Stomach (tissue), 9 donors: ENCODE measurements around the gene IFNA13. TPM values are rescaled to one million over a fixed set of nuclear protein-coding genes. Genes with fewer than 3 reads are reported as not detected.

Experiments
- DNase-seq, 2 donors: peaks; one replicate each; pipeline versions ENCODE4 v3.0.0 to v3.0.0-alpha.2; 2013 to 2019
- H3K27ac ChIP-seq, 5 donors: fragments of 200-600 bp in 4 of 5; sonication (generic) in 4 of 5; one replicate each; pipeline ENCODE4 v1.5.1; 2013 to 2019; ENCODE audit warnings: mild to moderate bottlenecking in 1 of 5, moderate library complexity in 1 of 5
- H3K27me3 ChIP-seq, 3 donors: fragments of 200-600 bp; sonication (generic); one replicate each; pipeline ENCODE4 v1.5.1; 2017 to 2019; ENCODE audit warnings: mixed run types in 1 of 3
- H3K36me3 ChIP-seq, 4 donors: fragments of 200-600 bp; sonication (generic); 1 replicate in 3 of 4; 2 replicates in 1 of 4; pipeline ENCODE4 v1.5.1; 2016 to 2019
- H3K4me1 ChIP-seq, 4 donors: fragments of 200-600 bp; sonication (generic); one replicate each; pipeline ENCODE4 v1.5.1; 2016 to 2019
- H3K4me3 ChIP-seq, 4 donors: fragments of 200-600 bp; sonication (generic) in 3 of 4; one replicate each; pipeline ENCODE4 v1.5.1; 2016 to 2019; ENCODE audit warnings: mild to moderate bottlenecking in 1 of 4
- H3K9me3 ChIP-seq, 4 donors: fragments of 200-600 bp; sonication (generic); one replicate each; pipeline ENCODE4 v1.5.1; 2016 to 2019
- CTCF ChIP-seq, 7 experiments: fragments of 450-650 bp in 4 of 7; fragments of 200-600 bp in 3 of 7; sonication (generic) in 3 of 7; IDR thresholded peaks; one replicate each; pipeline ENCODE4 v1.5.1; 2016 to 2019; ENCODE audit warnings: antibody characterized with exemption in 7 of 7, control low read depth in 2 of 7, mild to moderate bottlenecking in 1 of 7
- EP300 ChIP-seq: sonication (generic); formaldehyde crosslinking; IDR thresholded peaks from one replicate; pipeline ENCODE4 v1.6.1; 2017; ENCODE audit warnings: antibody characterized with exemption
- POLR2A ChIP-seq, 4 donors: fragments of 450-650 bp; IDR thresholded peaks; one replicate each; pipeline ENCODE4 v1.6.1; 2016; ENCODE audit warnings: antibody characterized with exemption in 4 of 4, control low read depth in 2 of 4, mild to moderate bottlenecking in 1 of 4, moderate library complexity in 1 of 4
- POLR2AphosphoS5 ChIP-seq, 3 donors: sonication (generic); formaldehyde crosslinking; IDR thresholded peaks; one replicate each; pipeline ENCODE4 v1.6.1; 2016; ENCODE audit warnings: antibody characterized with exemption in 3 of 3
- WGBS, 5 donors: extraction: QIAGEN DNeasy Blood & Tissue Kit in 3 of 5; methylation state at CpG; one replicate each; pipeline versions ENCODE4 v1.1.5 to v1.1.7; 2013 to 2018; 5-methylcytosine and 5-hydroxymethylcytosine counted together
- intact Hi-C: fragments of 100-400 bp; cut with DNase I; formaldehyde crosslinking; loops from one replicate; pipeline ENCODE4 v1.15.1; 2023; ENCODE audit warnings: low total_unique reads
- polyA plus RNA-seq, 3 donors: library from polyadenylated mRNA; stranded (reverse); fragments of 200-250 nt; gene quantifications; one replicate each; pipeline ENCODE4 v1.2.3, GENCODE V29; 2013
- total RNA-seq, 5 donors: library from RNA; depleted of rRNA; stranded (reverse); fragments of >200 nt; gene quantifications; one replicate each; pipeline versions ENCODE4 v1.1.0 to v1.2.3, GENCODE V29; 2014 to 2016
- donor health status: healthy with polysubstance abuse.
- donor health status: Bipolar disorder and iron deficiency.
- donor health status: healthy.

IFNA13 gene
- total and polyA plus RNA-seq, 8 donors: not detected

GRCh38 chr9:21350787-21351186 lies 17.1 kb downstream of the IFNA13 start, which contains the start of gene IFNA6:
IFNA6 (minus strand) TSS chr9:21350887; CDS start chr9:21350887, 0 bp downstream.
- Histone ChIP-seq H3K27ac (no peak within 1 kb of the TSS), H3K36me3 (no peaks in the 10 kb centered on the region), H3K4me3 (no peak within 1 kb of the TSS), H3K27me3 (peaks cover 0 to 8% (median 0%) of the 10 kb centered on the region in 3 donors), H3K9me3 (peaks cover 0 to 5% (median under 1%) of the 10 kb centered on the region in 4 donors), H3K4me1 (no peaks in the 10 kb centered on the region)
- intact Hi-C loops: no loop called here
- no peak for DNase-seq
- no peak for TF ChIP-seq POLR2A (IDR thresholded peaks at IDR 0.05)
- WGBS, 5 donors: 60 to 87% (median 69%) methylated on average over 1 of the region's 1 CpG

- no peak for DNase-seq
- whole genome bisulfite sequencing, 5 donors: 73 to 81% (median 74%) methylated on average over 3 of the region's 3 CpGs
- TF ChIP-seq POLR2A (IDR thresholded peaks at IDR 0.05) (no peak), POLR2AphosphoS5 (IDR thresholded peaks at IDR 0.05) (no peak), CTCF (IDR thresholded peaks at IDR 0.05) (no peak), EP300 (no peak)
- Histone ChIP-seq H3K4me3 (no peak overlapping the region), H3K27me3 (peaks cover 0 to 8% (median 0%) of the 10 kb centered on the region in 3 donors), H3K4me1 (no peaks in the 10 kb centered on the region), H3K27ac (no peak overlapping the region), H3K9me3 (peaks cover 0 to 6% (median 3%) of the 10 kb centered on the region in 4 donors), H3K36me3 (no peaks in the 10 kb centered on the region)
- intact Hi-C loops: no loop called here
Measured at GRCh38 chr9:21348430-21348970, 19.4 kb downstream of the IFNA13 start.

GRCh38 chr9:21340735-21341134 lies 27.1 kb downstream of the IFNA13 start:
- H3K4me1 ChIP-seq: peaks cover 0 to 4% (median 1%) of the 10 kb centered on the region in 4 donors
- H3K27ac ChIP-seq: no peak overlapping the region
- WGBS, 5 donors: 79 to 89% (median 86%) methylated on average over 4 of the region's 4 CpGs
- intact Hi-C loops: no loop called here
- no peak overlapping the region for H3K4me3 ChIP-seq
- peaks cover 0 to 6% (median 3%) of the 10 kb centered on the region in 4 donors for H3K9me3 ChIP-seq
- TF ChIP-seq POLR2A (IDR thresholded peaks at IDR 0.05): no peak
- no peak for TF ChIP-seq EP300
- TF ChIP-seq CTCF (IDR thresholded peaks at IDR 0.05): no peak
- TF ChIP-seq POLR2AphosphoS5 (IDR thresholded peaks at IDR 0.05): no peak
- DNase-seq: no peak
- H3K27me3 ChIP-seq: no peaks in the 10 kb centered on the region
- H3K36me3 ChIP-seq: no peaks in the 10 kb centered on the region

- no peaks in the 10 kb centered on the region for H3K9me3 ChIP-seq
- H3K4me1 ChIP-seq: peaks cover 23 to 37% (median 29%) of the 10 kb centered on the region in 4 donors
- peaks cover 0 to 10% (median 0%) of the 10 kb centered on the region in 4 donors for H3K36me3 ChIP-seq
- no peaks in the 10 kb centered on the region for H3K27me3 ChIP-seq
- no peak overlapping the region for H3K27ac ChIP-seq
- H3K4me3 ChIP-seq: no peak overlapping the region
- no peak for TF ChIP-seq CTCF (IDR thresholded peaks at IDR 0.05)
- TF ChIP-seq EP300: no peak
- TF ChIP-seq POLR2A (IDR thresholded peaks at IDR 0.05): no peak
- DNase-seq: no peak
- intact Hi-C loops: no loop called here
Measured at GRCh38 chr9:21336457-21336856, 31.4 kb downstream of the IFNA13 start.
